22Rv1 (cell line): ENCODE measurements around the gene EIF2D.

ENCODE experiments used
- ZFX ChIP-seq: fragments of 450-650 bp; IDR thresholded peaks from 2 replicates; pipeline ENCODE4 v1.6.1; 2017; ENCODE audit warnings: antibody characterized with exemption, borderline replicate concordance
- TF ChIP-seq, protein P1 (sequence below): fragments of 450-650 bp; IDR thresholded peaks from 2 replicates; pipeline ENCODE4 v1.5.1; 2017; ENCODE audit warnings: mild to moderate bottlenecking

DNA sequence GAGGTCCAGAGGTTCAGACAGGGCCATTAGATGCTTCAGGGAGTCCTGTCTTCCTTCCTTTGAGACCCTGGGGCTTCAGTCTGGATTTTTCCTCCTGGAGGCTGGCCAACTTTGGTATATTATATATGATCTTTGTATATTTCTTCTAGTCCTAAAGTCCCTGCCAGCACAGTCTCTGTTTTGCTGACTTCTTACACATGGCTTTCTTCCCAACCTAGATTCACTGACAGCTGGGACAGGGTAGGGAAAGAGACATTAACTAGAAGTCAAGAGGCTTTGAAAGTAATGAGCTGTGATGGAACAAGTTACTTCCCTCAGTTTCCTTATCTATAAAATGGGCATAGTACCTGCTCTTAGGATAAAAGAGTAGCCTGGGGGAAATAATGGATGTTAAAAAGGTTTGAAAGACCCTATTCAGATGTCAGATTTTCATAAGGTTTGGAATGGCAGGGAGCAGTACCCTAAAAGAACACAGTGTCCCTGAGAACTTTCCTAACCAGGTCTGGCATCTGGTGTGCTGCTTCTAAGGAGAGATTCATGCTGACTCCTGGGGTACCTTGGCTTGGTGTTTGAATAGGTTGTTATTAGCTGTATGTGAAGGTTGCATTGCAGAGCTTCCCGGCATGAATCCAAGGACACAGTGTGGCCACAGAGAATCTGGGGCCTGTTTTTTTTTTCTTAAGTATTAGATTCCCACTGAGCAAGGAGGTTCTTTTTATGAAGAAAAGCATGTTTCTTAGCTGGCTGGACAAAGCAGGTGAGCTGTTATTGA lies 57.4 kb downstream of the EIF2D start:
- TF ChIP-seq, protein P1, sequence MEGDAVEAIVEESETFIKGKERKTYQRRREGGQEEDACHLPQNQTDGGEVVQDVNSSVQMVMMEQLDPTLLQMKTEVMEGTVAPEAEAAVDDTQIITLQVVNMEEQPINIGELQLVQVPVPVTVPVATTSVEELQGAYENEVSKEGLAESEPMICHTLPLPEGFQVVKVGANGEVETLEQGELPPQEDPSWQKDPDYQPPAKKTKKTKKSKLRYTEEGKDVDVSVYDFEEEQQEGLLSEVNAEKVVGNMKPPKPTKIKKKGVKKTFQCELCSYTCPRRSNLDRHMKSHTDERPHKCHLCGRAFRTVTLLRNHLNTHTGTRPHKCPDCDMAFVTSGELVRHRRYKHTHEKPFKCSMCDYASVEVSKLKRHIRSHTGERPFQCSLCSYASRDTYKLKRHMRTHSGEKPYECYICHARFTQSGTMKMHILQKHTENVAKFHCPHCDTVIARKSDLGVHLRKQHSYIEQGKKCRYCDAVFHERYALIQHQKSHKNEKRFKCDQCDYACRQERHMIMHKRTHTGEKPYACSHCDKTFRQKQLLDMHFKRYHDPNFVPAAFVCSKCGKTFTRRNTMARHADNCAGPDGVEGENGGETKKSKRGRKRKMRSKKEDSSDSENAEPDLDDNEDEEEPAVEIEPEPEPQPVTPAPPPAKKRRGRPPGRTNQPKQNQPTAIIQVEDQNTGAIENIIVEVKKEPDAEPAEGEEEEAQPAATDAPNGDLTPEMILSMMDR = no peak
- TF ChIP-seq ZFX = no peak
